SW480 (cell line): Measurements from ENCODE around the gene CPB2.
A peak's percentile ranks its signal among the peaks of the same experiment; 100 is the strongest.

Experiments used
- DNase-seq: peaks from one replicate; pipeline ENCODE4 v3.0.0-alpha.2; 2016; ENCODE audit warnings: low spot score

CPB2 gene

GRCh38 chr13:46104868-46105267, at the start of gene CPB2:
Gene CPB2, minus strand, starts transcription at chr13:46105033. Its CDS starts 24 bp downstream, at chr13:46105009.
- DNase-seq = no peak

- no peak for DNase-seq
Measured at GRCh38 chr13:46154136-46154801, 49.4 kb upstream of the CPB2 start.

- DNase-seq = no peak
Measured at GRCh38 chr13:46152627-46153328, 47.9 kb upstream of the CPB2 start.

- no peak for DNase-seq
Measured at GRCh38 chr13:46150134-46150693, 45.4 kb upstream of the CPB2 start.

GRCh38 chr13:46149272-46150133, 44.7 kb upstream of the CPB2 start:
- DNase-seq = no peak

GRCh38 chr13:46146898-46147297, 42.1 kb upstream of the CPB2 start:
- no peak for DNase-seq

GRCh38 chr13:46145950-46146349, 41.1 kb upstream of the CPB2 start:
- no peak for DNase-seq

GRCh38 chr13:46145135-46145534, 40.3 kb upstream of the CPB2 start:
- no peak for DNase-seq

- DNase-seq = peak; percentile 63
Measured at GRCh38 chr13:46143184-46143701, 38.4 kb upstream of the CPB2 start.

GRCh38 chr13:46142776-46143175, 37.9 kb upstream of the CPB2 start:
- no peak for DNase-seq

GRCh38 chr13:46140044-46140443, 35.2 kb upstream of the CPB2 start:
- DNase-seq = no peak

GRCh38 chr13:46137627-46138317, 32.9 kb upstream of the CPB2 start:
- no peak for DNase-seq

- no peak for DNase-seq
Measured at GRCh38 chr13:46136688-46137087, 31.9 kb upstream of the CPB2 start.

- peak; percentile 46 for DNase-seq
Measured at GRCh38 chr13:46134961-46135522, 30.2 kb upstream of the CPB2 start.

- no peak for DNase-seq
Measured at GRCh38 chr13:46134494-46134893, 29.7 kb upstream of the CPB2 start.

GRCh38 chr13:46132109-46132508, 27.3 kb upstream of the CPB2 start:
- DNase-seq = no peak

- DNase-seq = no peak
Measured at GRCh38 chr13:46131705-46132104, 26.9 kb upstream of the CPB2 start.

- no peak for DNase-seq
Measured at GRCh38 chr13:46129955-46130618, 25.3 kb upstream of the CPB2 start.

- no peak for DNase-seq
Measured at GRCh38 chr13:46129124-46129523, 24.3 kb upstream of the CPB2 start.

GRCh38 chr13:46127358-46128023, 22.7 kb upstream of the CPB2 start:
- DNase-seq = no peak
